ENCODE results near the gene PML. TPM values are rescaled to one million over a fixed set of nuclear protein-coding genes. Genes with fewer than 3 reads are reported as not detected.
A peak's percentile ranks its signal among the peaks of the same experiment; 100 is the strongest.

Gene PML
- total and polyA plus RNA-seq, 2 of the 4 experiments (the other 2 are of a cell fraction), result 8.8 to 22.6 TPM

DNA sequence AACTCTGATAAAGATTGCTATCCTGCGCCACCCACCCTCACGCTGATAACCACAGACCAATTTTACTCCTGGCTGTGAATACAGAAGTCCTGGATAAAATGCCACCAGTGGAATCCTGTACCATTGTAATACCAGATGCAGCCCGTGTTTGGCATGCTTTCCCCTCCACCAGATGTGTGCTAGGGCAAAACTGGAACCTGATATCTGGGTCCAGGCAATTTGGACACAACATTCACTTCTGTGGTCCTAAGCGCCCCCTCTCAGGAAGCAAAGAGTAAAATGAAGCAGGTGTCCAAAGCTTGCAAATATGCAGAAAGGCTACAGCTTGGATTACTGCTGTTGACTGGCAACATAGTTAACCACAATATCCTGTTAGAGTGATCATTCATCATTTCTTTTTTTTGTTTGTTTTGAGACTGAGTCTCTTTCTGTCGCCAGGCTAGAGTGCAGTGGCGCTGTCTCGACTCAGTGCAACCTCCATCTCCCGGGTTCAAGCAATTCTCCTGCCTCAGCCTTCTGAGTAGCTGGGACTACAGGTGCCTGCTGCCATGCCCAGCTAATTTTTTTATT is 35.4 kb upstream of the PML start:
- WGBS, 2 experiments (ENCODE audit: extremely low coverage in 2 of 2, insufficient read length in 1 of 2), result 70% methylated on average over 3 of the region's 8 CpGs; no CpG with 5 or more reads in 1 of the 2 experiments
- H2AK5ac ChIP-seq (ENCODE audit: low read depth, low read length), result no peak overlapping the region
- H3K9me3 ChIP-seq (ENCODE audit: control insufficient read depth, insufficient read depth, low read length), result no peaks in the 10 kb centered on the region
- H3K36me3 ChIP-seq (ENCODE audit: control insufficient read depth, insufficient read depth, low read length), result no peaks in the 10 kb centered on the region
- H2BK15ac ChIP-seq (ENCODE audit: low read depth, low read length), result no peak overlapping the region
- H4K5ac ChIP-seq (ENCODE audit: low read depth, low read length), result no peak overlapping the region
- H3K23ac ChIP-seq (ENCODE audit: low read depth, low read length), result no peak overlapping the region
- no peak overlapping the region for H4K8ac ChIP-seq (ENCODE audit: low read depth in 2 of 2, low read length in 2 of 2)
- POLR2A ChIA-PET (ENCODE audit: unreplicated experiment), result no interaction called here
- in situ Hi-C loops (cut with MboI; ENCODE audit: low sequenced_read_pairs) (no loop called here), intact Hi-C loops (cut with micrococcal nuclease) (no loop called here), dilution Hi-C loops (cut with HindIII; ENCODE audit: low sequenced_read_pairs, unreplicated experiment) (no loop called here)
- no peak overlapping the region for H3K14ac ChIP-seq (replicated peaks; ENCODE audit: low read depth, low read length)
- no peak overlapping the region for H3K9ac ChIP-seq (ENCODE audit: low read depth, low read length)
- H3K79me1 ChIP-seq (ENCODE audit: low read depth in 1 of 2, low read length in 2 of 2), result no peaks in the 10 kb centered on the region
- H2BK20ac ChIP-seq (ENCODE audit: low read depth, low read length), result no peak overlapping the region
- no peak overlapping the region for H3K56ac ChIP-seq (ENCODE audit: extremely low read depth, insufficient read depth, low read length)
- H3K4ac ChIP-seq (ENCODE audit: low read depth, low read length), result no peak overlapping the region
- H4K91ac ChIP-seq (ENCODE audit: insufficient read depth, low read depth, low read length), result no peak overlapping the region
- no peak overlapping the region for H2BK120ac ChIP-seq (ENCODE audit: low read depth, low read length)
- H3K27me3 ChIP-seq (ENCODE audit: control insufficient read depth, insufficient read depth, low read length), result no peaks in the 10 kb centered on the region
- no peak for DNase-seq
- no peak for ATAC-seq (ENCODE audit: low read depth)
- H4K20me1 ChIP-seq (ENCODE audit: insufficient read depth, low read length), result no peaks in the 10 kb centered on the region
- H3K9me1 ChIP-seq (ENCODE audit: insufficient read depth, low read length), result peaks cover 18% of the 10 kb centered on the region
- H3K4me1 ChIP-seq (ENCODE audit: control insufficient read depth, insufficient read depth, low read length), result peaks cover 19% of the 10 kb centered on the region
- no peak overlapping the region for H2BK5ac ChIP-seq (ENCODE audit: low read depth, low read length, poor library complexity, severe bottlenecking)
- H2AK9ac ChIP-seq (replicated peaks; ENCODE audit: low read depth, low read length, poor library complexity), result peak overlapping the region; percentile 25
- TF ChIP-seq, protein P1, sequence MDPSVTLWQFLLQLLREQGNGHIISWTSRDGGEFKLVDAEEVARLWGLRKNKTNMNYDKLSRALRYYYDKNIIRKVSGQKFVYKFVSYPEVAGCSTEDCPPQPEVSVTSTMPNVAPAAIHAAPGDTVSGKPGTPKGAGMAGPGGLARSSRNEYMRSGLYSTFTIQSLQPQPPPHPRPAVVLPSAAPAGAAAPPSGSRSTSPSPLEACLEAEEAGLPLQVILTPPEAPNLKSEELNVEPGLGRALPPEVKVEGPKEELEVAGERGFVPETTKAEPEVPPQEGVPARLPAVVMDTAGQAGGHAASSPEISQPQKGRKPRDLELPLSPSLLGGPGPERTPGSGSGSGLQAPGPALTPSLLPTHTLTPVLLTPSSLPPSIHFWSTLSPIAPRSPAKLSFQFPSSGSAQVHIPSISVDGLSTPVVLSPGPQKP (IDR thresholded peaks at IDR 0.05; ENCODE audit: borderline replicate concordance, low read depth, low read length), result no peak
- TF ChIP-seq SMC3 (IDR thresholded peaks at IDR 0.05; ENCODE audit: low read depth, low read length) (no peak), RAD21 (IDR thresholded peaks at IDR 0.05; ENCODE audit: low read length) (no peak), MAZ (IDR thresholded peaks at IDR 0.05; ENCODE audit: borderline replicate concordance, low read depth, low read length) (no peak), BHLHE40 (IDR thresholded peaks at IDR 0.05; ENCODE audit: low read depth, low read length) (no peak), MXI1 (IDR thresholded peaks at IDR 0.05; ENCODE audit: borderline replicate concordance, low read depth, low read length) (no peak)
- TF ChIP-seq, protein P2, sequence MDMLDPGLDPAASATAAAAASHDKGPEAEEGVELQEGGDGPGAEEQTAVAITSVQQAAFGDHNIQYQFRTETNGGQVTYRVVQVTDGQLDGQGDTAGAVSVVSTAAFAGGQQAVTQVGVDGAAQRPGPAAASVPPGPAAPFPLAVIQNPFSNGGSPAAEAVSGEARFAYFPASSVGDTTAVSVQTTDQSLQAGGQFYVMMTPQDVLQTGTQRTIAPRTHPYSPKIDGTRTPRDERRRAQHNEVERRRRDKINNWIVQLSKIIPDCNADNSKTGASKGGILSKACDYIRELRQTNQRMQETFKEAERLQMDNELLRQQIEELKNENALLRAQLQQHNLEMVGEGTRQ (IDR thresholded peaks at IDR 0.05; ENCODE audit: low read depth, low read length), result no peak
- H3K4me3 ChIP-seq (ENCODE audit: insufficient read depth, low read depth, low read length), result no peak overlapping the region
- H2AFZ ChIP-seq (replicated peaks; ENCODE audit: low read length, poor library complexity), result no peak overlapping the region
- H3K18ac ChIP-seq (ENCODE audit: low read depth, low read length), result no peak overlapping the region
- no TSS peak for BruUV-seq (replicated peaks)
- no peak overlapping the region for H3K4me2 ChIP-seq (ENCODE audit: low read depth, low read length)
- no peak overlapping the region for H3K27ac ChIP-seq (ENCODE audit: insufficient read depth, low read length)
- CTCF ChIA-PET, result interaction anchor here (1.0 kb wide), 1 partner anchor 14 kb away, joined by 4 read pairs; no protein-coding TSS in a partner anchor

Data from IMR-90 (cell line).